Parathyroid adenoma (tissue), 2 donors: ENCODE data around the gene SLC2A4RG.

Experiments used
- H2AFZ ChIP-seq: fragments of 300-600 bp; sonication (generic); one replicate; pipeline ENCODE4 v1.7.0; 2017; ENCODE audit warnings: antibody characterized with exemption, mild to moderate bottlenecking
- H3K27ac ChIP-seq: fragments of 300-600 bp; sonication (generic); one replicate; pipeline ENCODE4 v1.7.0; 2017
- H3K27me3 ChIP-seq: fragments of 300-600 bp; sonication (generic); one replicate; pipeline ENCODE4 v1.7.0; 2017; ENCODE audit warnings: low read length; ENCODE audit not compliant: control insufficient read depth, insufficient read depth
- H3K36me3 ChIP-seq: fragments of 300-600 bp; sonication (generic); one replicate; pipeline ENCODE4 v1.7.0; 2017; ENCODE audit warnings: low read length; ENCODE audit not compliant: control insufficient read depth, insufficient read depth
- H3K4me1 ChIP-seq: fragments of 300-600 bp; sonication (generic); one replicate; pipeline ENCODE4 v1.7.0; 2017; ENCODE audit warnings: control low read depth
- H3K4me2 ChIP-seq: fragments of 300-600 bp; sonication (generic); one replicate; pipeline ENCODE4 v1.7.0; 2017; ENCODE audit warnings: low read length
- H3K4me3 ChIP-seq: fragments of 300-600 bp; sonication (generic); one replicate; pipeline ENCODE4 v1.7.0; 2017; ENCODE audit warnings: low read depth, low read length
- H3K79me2 ChIP-seq: fragments of 300-600 bp; sonication (generic); one replicate; pipeline ENCODE4 v1.7.0; 2017; ENCODE audit warnings: control low read depth
- H3K9ac ChIP-seq: fragments of 300-600 bp; sonication (generic); one replicate; pipeline ENCODE4 v1.7.0; 2017; ENCODE audit warnings: mild to moderate bottlenecking
- H3K9me3 ChIP-seq: fragments of 300-600 bp; sonication (generic); one replicate; pipeline ENCODE4 v1.7.0; 2017; ENCODE audit warnings: low read length; ENCODE audit not compliant: control insufficient read depth
- TF ChIP-seq, protein P1 (sequence below): fragments of 300-600 bp; sonication (generic); IDR thresholded peaks from one replicate; pipeline ENCODE4 v1.7.0; 2017; ENCODE audit warnings: antibody characterized with exemption, mild to moderate bottlenecking
- donor health status: primary hyperparathyroidism.

SLC2A4RG gene

DNA sequence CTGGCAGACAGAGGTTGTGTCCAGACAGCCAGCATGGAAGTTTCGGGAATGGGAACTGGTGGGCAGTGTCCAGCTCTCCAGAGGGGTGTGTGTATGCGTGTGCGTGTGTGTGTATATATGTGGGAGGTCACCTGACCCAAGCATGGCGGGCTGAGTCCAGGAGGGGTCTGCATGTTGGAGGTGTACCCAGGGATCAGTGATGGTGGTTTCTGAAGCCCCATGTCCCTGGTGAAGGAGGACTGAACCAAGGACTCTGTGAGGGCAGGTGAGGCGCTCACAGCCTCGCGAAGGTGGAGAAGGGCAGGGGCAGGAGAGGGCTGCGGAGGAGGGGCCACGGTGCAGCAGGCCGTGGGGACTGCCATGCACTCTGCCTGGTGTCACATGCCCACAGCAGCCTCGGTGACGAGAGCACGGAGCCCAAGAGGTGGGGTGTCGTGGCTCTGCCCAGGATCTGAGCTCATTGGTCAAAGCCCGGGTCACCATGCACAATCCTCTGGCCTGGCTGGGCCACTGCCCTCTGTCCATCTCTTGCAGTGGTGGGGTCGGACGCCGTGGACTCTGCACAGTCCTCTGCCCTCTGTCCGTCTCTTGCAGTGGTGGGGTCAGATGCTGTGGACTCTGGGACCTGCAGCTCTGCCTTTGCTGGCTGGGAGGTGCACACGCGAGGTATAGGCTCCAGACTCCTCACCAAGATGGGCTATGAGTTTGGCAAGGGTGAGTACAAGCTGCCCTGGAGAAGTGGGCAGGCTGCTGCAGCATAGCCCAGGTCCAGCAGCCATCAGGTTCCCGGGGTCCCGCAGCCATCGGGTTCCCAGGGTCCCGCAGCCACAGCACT is 5.2 kb upstream of the SLC2A4RG start:
- Histone ChIP-seq H3K4me3 (no peak overlapping the region), H3K4me2 (no peak overlapping the region), H2AFZ (no peak overlapping the region), H3K36me3 (no peaks in the 10 kb centered on the region), H3K27me3 (no peaks in the 10 kb centered on the region), H3K4me1 (peaks cover 7% of the 10 kb centered on the region), H3K9ac (no peak overlapping the region), H3K9me3 (no peaks in the 10 kb centered on the region), H3K27ac (no peak overlapping the region), H3K79me2 (peaks cover 38% of the 10 kb centered on the region)
- TF ChIP-seq, protein P1, sequence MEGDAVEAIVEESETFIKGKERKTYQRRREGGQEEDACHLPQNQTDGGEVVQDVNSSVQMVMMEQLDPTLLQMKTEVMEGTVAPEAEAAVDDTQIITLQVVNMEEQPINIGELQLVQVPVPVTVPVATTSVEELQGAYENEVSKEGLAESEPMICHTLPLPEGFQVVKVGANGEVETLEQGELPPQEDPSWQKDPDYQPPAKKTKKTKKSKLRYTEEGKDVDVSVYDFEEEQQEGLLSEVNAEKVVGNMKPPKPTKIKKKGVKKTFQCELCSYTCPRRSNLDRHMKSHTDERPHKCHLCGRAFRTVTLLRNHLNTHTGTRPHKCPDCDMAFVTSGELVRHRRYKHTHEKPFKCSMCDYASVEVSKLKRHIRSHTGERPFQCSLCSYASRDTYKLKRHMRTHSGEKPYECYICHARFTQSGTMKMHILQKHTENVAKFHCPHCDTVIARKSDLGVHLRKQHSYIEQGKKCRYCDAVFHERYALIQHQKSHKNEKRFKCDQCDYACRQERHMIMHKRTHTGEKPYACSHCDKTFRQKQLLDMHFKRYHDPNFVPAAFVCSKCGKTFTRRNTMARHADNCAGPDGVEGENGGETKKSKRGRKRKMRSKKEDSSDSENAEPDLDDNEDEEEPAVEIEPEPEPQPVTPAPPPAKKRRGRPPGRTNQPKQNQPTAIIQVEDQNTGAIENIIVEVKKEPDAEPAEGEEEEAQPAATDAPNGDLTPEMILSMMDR = no peak

DNA sequence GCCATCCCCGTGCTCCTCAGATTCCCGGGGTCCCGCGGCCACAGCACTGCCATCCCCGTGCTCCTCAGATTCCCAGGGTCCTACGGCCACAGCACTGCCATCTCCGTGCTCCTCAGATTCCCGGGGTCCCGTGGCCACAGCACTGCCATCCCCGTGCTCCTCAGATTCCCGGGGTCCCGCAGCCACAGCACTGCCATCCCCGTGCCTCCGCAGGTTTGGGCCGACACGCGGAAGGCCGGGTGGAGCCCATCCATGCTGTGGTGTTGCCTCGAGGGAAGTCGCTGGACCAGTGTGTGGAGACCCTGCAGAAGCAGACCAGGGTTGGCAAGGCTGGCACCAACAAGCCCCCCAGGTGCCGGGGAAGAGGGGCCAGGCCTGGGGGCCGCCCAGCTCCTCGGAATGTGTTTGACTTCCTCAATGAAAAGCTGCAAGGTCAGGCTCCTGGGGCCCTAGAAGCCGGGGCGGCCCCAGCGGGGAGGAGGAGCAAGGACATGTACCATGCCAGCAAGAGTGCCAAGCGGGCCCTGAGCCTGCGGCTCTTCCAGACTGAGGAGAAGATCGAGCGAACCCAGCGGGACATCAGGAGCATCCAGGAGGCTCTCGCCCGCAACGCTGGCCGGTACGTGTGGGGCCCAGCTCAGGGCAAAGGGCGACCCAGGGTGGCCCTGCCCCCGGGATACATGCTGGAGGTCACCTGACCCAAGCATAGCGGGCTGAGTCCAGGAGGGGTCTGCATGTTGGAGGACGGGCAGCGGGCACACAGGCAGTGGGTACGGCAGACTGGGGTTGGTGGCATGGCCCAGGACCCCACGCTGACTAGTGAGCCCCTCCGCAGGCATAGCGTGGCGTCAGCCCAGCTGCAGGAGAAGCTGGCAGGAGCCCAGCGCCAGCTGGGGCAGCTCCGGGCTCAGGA is 4.4 kb upstream of the SLC2A4RG start:
- Histone ChIP-seq H3K27me3 (no peaks in the 10 kb centered on the region), H3K4me3 (no peak overlapping the region), H3K9ac (no peak overlapping the region), H3K27ac (no peak overlapping the region), H3K79me2 (peaks cover 34% of the 10 kb centered on the region), H3K4me2 (no peak overlapping the region), H3K9me3 (no peaks in the 10 kb centered on the region), H3K36me3 (no peaks in the 10 kb centered on the region), H3K4me1 (peaks cover 7% of the 10 kb centered on the region), H2AFZ (no peak overlapping the region)
- TF ChIP-seq, protein P1 = no peak

DNA sequence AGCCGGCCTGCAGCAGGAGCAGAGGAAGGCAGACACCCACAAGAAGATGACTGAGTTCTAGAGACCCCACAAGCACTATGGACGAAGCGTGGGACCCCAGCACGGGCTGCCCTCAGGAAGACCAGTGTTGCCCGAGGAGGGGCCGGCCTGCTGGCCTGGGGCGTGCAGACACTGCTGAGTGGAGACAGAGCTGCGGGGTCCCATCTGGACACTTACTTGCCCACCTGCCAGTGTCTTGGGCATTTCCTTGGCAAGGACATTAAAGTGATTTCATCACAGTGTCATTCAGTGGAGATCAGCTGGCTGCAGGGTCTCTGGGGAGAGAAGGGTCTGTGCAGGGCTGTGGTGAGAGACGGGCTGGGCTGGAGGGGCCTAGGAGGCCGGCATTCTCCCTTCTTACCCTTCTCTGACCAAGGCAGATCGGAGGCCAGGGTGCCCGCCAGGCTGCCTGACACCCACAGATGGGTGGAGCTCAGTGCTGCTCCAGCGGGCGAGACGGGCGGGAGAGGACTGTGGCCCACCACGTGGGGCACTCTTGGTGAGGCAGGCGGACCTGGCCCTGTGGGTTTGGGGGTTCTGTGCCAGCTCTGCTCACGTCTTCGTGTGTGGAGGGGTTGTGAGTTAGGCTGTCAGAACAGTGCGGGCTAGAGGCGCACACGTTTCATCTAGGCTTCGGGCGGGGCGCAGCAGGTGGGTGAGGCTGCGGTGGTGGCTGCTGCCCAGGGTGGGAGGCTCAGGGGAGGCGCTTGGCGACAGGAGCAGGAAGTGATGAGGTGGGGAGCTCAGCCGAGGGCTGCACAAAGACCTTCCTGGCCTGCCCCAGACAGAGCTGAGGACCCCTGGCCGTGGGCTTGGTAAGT is 3.5 kb upstream of the SLC2A4RG start, which contains the start of gene LIME1:
Gene LIME1 (plus strand): TSS at position 806 of the 860 bp plus-strand sequence. CDS start 886 bp downstream, outside the sequence.
- Histone ChIP-seq H3K36me3 (no peaks in the 10 kb centered on the region), H3K4me3 (no peak within 1 kb of the TSS), H3K27ac (no peak within 1 kb of the TSS), H3K9ac (no peak within 1 kb of the TSS), H3K79me2 (peaks cover 27% of the 10 kb centered on the region), H3K9me3 (no peaks in the 10 kb centered on the region), H2AFZ (no peak within 1 kb of the TSS), H3K4me2 (no peak within 1 kb of the TSS), H3K27me3 (no peaks in the 10 kb centered on the region), H3K4me1 (peaks cover 3% of the 10 kb centered on the region)
- TF ChIP-seq, protein P1 = no peak

DNA sequence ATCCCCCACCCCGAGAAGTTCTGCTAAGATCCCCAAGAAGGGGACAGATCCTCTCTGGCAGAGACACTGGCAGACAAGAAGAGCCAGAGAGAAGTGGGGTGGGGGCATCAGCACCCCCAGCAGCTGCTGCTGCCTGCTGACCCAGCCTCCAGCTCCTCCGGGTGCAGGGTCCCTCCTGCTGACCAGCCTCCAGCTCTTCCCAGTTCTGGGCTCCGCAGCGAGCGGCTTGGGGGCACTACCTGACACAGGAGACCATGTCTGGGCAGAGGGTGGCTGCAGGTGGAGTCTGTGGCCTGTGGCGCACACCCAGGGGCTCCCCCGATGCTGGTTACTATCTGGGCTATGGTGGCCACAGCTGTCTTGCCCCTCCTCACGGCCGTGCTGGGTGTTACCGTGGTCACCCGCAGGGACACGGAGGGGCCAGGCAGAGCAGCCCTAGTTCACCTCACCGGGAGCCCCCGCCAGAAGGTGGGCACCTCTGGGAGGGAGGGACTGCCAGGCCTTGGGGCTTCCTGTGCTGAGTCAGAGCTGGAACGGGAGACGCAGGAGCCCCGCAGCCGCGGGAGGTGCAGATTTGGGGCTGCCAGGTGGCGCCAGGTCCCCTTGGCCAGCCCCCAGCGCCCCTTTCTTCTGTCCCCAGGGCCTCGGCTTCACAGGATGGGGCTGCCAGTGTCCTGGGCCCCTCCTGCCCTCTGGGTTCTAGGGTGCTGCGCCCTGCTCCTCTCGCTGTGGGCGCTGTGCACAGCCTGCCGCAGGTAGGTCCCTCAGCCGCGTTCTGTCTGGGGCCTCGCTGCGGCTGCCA is 2.5 kb upstream of the SLC2A4RG start:
- H3K27ac ChIP-seq = no peak overlapping the region
- H3K36me3 ChIP-seq = no peaks in the 10 kb centered on the region
- no peak overlapping the region for H3K9ac ChIP-seq
- no peaks in the 10 kb centered on the region for H3K27me3 ChIP-seq
- H3K4me2 ChIP-seq = no peak overlapping the region
- TF ChIP-seq, protein P1 = no peak
- H3K79me2 ChIP-seq = peaks cover 17% of the 10 kb centered on the region
- no peak overlapping the region for H2AFZ ChIP-seq
- H3K4me1 ChIP-seq = peaks cover 10% of the 10 kb centered on the region
- no peak overlapping the region for H3K4me3 ChIP-seq
- H3K9me3 ChIP-seq = no peaks in the 10 kb centered on the region
